GM12872 (cell line): ENCODE data around the gene IL4R.

Experiments
- CTCF ChIP-seq: IDR thresholded peaks from 3 replicates; pipeline ENCODE4 v1.5.1; 2011; ENCODE audit warnings: low read depth, mild to moderate bottlenecking, low read length, moderate library complexity; ENCODE audit not compliant: insufficient read depth

Gene IL4R

DNA sequence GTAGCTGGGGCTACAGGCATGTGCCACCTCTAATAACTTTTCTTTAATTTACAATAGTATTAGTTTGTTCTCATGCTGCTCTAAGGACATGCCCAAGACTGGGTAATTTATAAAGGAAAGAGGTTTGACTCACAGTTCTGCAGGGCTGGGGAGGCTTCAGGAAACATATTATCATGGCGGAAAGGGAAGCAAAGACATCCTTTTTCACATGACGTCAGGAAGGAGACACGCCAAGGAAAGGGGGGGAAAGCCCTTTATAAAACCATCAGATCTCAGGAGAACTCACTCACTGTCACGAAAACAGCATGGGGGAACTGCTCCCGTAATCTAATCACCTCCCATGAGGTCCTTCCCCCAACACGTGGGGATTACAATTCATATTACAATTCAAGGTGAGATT lies 18.3 kb downstream of the IL4R start:
- TF ChIP-seq CTCF, result no peak

GRCh38 chr16:27333104-27333503 lies 19.3 kb downstream of the IL4R start:
- no peak for TF ChIP-seq CTCF

- TF ChIP-seq CTCF, result no peak
Observed at GRCh38 chr16:27333549-27333948, 19.8 kb downstream of the IL4R start.

- no peak for TF ChIP-seq CTCF
Observed at GRCh38 chr16:27334192-27334764, 20.5 kb downstream of the IL4R start.

GRCh38 chr16:27334838-27335237 lies 21.1 kb downstream of the IL4R start:
- no peak for TF ChIP-seq CTCF

DNA sequence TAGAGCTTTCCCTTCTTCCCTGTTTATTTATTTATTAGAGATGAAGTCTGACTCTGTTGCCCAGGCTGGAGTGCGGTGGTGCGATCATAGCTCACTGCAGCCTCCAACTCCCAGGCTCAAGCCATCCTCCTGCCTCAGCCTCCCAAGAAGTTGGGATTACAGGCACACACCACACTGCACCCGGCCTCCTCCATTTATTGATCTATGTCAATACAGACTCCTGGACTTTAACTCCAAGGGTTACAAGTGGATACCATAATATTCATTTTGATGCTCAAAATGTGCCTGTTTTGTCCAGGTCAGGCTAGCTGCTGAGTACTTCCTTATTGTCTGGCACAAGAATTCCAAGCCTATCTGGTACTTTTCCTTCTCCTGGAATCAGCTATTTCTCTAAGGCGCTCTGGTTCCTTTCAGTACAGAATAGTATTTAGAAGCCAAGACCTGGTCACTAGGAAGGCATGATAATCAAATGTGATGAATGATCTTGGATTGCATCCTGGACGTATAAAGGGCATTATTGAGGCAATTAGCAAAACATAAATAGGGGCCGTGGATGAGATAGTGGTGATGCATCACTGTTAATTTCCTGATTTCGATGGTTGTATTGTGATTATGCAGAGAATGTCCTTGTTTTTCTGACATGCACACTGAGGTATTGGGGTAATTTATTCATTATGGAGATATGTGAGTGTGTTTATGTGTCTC lies 21.7 kb downstream of the IL4R start:
- TF ChIP-seq CTCF, result no peak

DNA sequence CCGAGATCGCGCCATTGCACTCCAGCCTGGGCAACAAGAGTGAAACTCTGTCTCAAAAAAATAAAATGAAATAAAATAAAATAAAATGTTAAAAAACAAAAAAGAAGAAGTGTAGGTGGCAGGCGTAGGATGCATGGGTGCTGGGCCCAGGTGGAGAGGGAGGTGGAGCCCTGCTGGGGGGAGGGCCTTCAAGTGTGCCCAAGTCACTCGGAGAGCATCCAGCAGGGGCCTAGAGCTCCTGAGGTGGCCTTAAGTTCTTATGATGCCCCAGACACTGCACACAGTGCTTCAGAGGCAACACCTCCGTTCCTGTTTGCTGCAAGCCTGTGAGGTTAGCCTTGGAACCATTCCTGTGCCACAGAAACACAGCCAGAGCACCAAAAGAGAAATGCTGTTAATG lies 23.2 kb downstream of the IL4R start:
- TF ChIP-seq CTCF, result no peak
